Brain microvascular endothelial cell (primary cell): ENCODE data around the gene FAM53B.
"Not testable (repeated sequence)": the region's sequence is repeated elsewhere in the genome, so short reads cannot be mapped to it uniquely, and the experiment has no call there.

Experiments
- DNase-seq: peaks from one replicate; pipeline ENCODE4 v3.0.0-alpha.2; 2020
- H3K27ac ChIP-seq: fragments of 250-450 bp; sonication (Bioruptor Pico); 2 replicates; pipeline ENCODE4 v1.5.1; 2020; ENCODE audit warnings: mild to moderate bottlenecking, moderate library complexity
- H3K27me3 ChIP-seq: fragments of 250-450 bp; sonication (Bioruptor Pico); replicated peaks from 2 replicates; pipeline ENCODE4 v1.5.1; 2020; ENCODE audit warnings: mild to moderate bottlenecking
- H3K36me3 ChIP-seq: fragments of 250-450 bp; sonication (Bioruptor Pico); replicated peaks from 2 replicates; pipeline ENCODE4 v1.5.1; 2020; ENCODE audit warnings: mild to moderate bottlenecking
- H3K4me3 ChIP-seq: 2 replicates; pipeline ENCODE4 v1.5.1; 2011; ENCODE audit warnings: low read depth, mild to moderate bottlenecking, control low read depth, low read length, moderate library complexity
- CTCF ChIP-seq: IDR thresholded peaks from 2 replicates; pipeline ENCODE4 v1.5.1; 2011; ENCODE audit warnings: low read depth, mild to moderate bottlenecking, moderate library complexity, low read length, control low read depth, inconsistent platforms; ENCODE audit errors: missing control alignments
- in situ Hi-C: cut with HindIII; loops from 2 replicates; pipeline ENCODE4 v1.10.0; 2017; ENCODE audit warnings: low sequenced_read_pairs, low pct_ligation_motif_present

Gene FAM53B

DNA sequence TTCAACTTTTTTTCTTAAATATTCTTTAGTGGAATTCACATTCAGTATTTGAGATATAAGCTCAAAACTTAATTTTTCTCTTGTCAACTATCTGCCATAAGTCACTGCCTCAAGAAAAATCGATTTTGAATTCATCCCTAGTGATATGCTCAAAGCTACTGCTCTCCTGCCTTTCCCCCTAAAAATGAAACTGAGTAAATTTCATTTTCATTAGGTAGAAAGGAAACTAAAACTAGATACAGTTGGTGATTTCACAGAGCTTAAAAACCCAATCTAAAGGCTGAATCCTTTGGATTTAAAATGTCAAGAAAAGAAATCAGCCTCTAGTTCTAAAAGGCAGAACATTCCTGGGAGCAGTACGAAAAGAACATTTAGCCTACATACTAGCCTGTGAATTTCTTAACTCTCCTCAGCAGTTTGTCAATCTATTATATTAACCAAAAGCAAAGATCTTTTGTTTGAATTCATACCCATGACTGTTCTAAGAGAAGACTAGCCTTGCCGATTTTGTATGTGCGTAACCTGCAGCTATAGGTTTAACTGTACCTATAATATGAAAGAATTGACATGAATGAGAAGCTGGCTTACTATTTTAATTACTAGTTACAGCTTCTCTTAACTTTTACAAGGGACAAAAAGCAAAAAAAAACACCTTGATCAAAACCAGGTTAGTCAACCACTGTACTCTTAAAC lies 4.9 kb upstream of the FAM53B start:
- H3K27me3 ChIP-seq = no peaks in the 10 kb centered on the region
- in situ Hi-C loops = no loop called here
- no peak for TF ChIP-seq CTCF
- peaks cover 3% of the 10 kb centered on the region for H3K36me3 ChIP-seq
- no peak overlapping the region for H3K27ac ChIP-seq
- no peak for DNase-seq
- H3K4me3 ChIP-seq = no peak overlapping the region

- in situ Hi-C loops = no loop called here
- Histone ChIP-seq H3K4me3 (no peak overlapping the region), H3K27ac (no peak overlapping the region), H3K36me3 (peaks cover 3% of the 10 kb centered on the region), H3K27me3 (no peaks in the 10 kb centered on the region)
- DNase-seq = no peak
- no peak for TF ChIP-seq CTCF
Observed at GRCh38 chr10:124748166-124748565, 4.0 kb upstream of the FAM53B start.

DNA sequence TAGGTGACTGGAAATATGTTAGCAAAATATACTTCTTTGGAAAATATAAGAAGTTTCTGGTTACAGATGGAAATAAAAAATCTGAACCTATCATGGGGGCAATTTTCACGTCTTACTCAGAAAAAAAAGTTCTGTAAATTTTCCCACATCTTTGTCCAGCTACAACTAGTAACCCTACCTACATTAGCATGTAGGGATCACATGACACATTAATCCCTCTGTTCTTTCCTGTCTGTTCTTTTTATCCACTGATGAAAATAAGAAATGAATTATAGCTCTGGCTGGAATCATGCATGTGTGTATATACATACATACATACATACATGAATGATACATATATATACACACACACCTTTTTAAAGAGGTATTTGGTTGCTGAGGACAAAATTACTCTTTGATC lies 3.6 kb upstream of the FAM53B start:
- no peak overlapping the region for H3K4me3 ChIP-seq
- DNase-seq = no peak
- H3K36me3 ChIP-seq = peaks cover 3% of the 10 kb centered on the region
- no peak for TF ChIP-seq CTCF
- in situ Hi-C loops = no loop called here
- no peaks in the 10 kb centered on the region for H3K27me3 ChIP-seq
- no peak overlapping the region for H3K27ac ChIP-seq

DNA sequence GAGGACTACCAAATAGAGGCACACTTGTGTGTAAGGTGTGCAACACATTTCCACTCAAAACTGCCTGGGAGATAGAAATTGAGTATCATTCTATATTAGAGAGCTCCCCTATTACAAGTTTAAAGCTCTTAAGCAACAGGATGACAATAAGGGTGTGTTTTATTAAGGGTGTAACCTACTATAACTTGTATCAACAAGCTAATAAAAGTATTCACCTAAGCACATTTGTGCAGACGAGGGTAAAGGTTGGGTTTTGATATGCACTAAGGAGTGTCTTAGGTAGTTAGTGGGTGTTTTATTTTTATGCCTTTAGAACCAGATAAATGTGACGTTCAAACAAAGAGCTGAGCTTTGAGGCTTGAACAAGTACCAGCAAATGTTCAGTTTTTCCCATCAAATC lies 2.8 kb upstream of the FAM53B start:
- H3K36me3 ChIP-seq = peaks cover 3% of the 10 kb centered on the region
- no peak overlapping the region for H3K27ac ChIP-seq
- H3K27me3 ChIP-seq = no peaks in the 10 kb centered on the region
- H3K4me3 ChIP-seq = no peak overlapping the region
- in situ Hi-C loops = no loop called here
- no peak for TF ChIP-seq CTCF
- DNase-seq = no peak

DNA sequence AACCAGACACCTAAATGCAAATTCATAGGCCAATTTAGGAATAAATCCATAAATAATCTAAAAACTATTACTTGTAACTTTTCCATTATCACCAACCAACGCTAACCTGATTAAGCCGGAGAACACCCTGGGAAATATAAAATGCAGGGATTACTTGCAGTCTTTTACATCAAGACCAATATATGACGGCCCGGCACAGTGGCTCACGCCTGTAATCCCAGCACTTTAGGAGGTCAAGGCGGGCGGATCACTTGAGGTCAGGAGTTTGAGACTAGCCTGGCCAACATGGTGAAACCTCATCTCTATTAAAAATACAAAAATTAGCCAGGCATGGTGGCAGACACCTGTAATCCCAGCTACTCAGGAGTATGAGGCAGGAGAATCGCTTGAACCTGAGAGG lies 2.3 kb upstream of the FAM53B start:
- H3K4me3 ChIP-seq, in situ Hi-C loops, H3K27ac ChIP-seq: not testable (repeated sequence)

GRCh38 chr10:124745673-124746072 lies 1.5 kb upstream of the FAM53B start:
- peaks cover 3% of the 10 kb centered on the region for H3K36me3 ChIP-seq
- H3K4me3 ChIP-seq = no peak overlapping the region
- in situ Hi-C loops = no loop called here
- TF ChIP-seq CTCF = peak; percentile 17
- DNase-seq = peak; percentile 35
- H3K27ac ChIP-seq = no peak overlapping the region
- H3K27me3 ChIP-seq = no peaks in the 10 kb centered on the region

More for the DNA sequence above, 2.3 kb upstream of the FAM53B start:
- H3K36me3 ChIP-seq, H3K27me3 ChIP-seq, DNase-seq: not testable (repeated sequence)
